ENCODE results near the gene CD99L2. TPM values are rescaled to one million over a fixed set of nuclear protein-coding genes. Genes with fewer than 3 reads are reported as not detected.

Gene CD99L2
- polyA plus RNA-seq, 6 donors from 2014 or later: 8.8 to 19.9 (median 10.7) TPM

DNA sequence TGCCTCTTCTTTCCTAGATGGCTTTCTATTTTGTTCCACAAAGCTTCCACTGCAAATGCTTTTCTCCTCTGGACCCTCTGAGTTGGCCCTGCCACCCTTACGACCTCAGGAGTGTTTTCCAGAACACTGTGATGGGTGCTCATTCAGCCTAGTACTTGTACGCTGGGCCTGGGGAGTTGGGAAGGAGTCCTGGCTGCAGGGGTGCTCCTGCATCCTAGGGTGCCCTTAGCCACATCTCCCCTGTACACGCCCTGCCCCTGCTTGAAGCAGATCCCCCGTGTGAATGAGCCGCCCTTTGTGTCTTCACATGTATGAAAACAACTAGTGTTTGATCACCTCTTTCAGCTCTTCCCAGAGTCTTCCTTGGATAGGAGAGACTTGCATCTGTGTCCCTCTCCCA lies 141.1 kb downstream of the CD99L2 start:
- ATAC-seq (ENCODE audit: low read depth in 2 of 2): no peak
- H3K36me3 Mint-ChIP-seq: no peaks in the 10 kb centered on the region

GRCh38 chrX:150753968-150754367 lies 144.5 kb downstream of the CD99L2 start:
- Mint-ChIP-seq H3K9me3 (peaks cover 0 to 1% (median 0%) of the 10 kb centered on the region in 7 donors), H3K36me3 (no peaks in the 10 kb centered on the region), H3K27me3 (no peaks in the 10 kb centered on the region), H3K27ac (peak overlapping the region in 2 of 6 donors; percentile 15 to 61), H3K4me1 (peaks cover 0 to 7% (median 0%) of the 10 kb centered on the region in 3 donors), H3K4me3 (no peak overlapping the region)
- DNase-seq (no peak), ATAC-seq (ENCODE audit: low read depth in 2 of 2) (no peak)

More for the DNA sequence above, 141.1 kb downstream of the CD99L2 start:
- peaks cover 0 to 7% (median 0%) of the 10 kb centered on the region in 3 donors for H3K4me1 Mint-ChIP-seq
- no peak overlapping the region for H3K4me3 Mint-ChIP-seq
- DNase-seq: no peak
- H3K27me3 Mint-ChIP-seq: no peaks in the 10 kb centered on the region
- H3K27ac Mint-ChIP-seq: peak overlapping the region in 4 of 6 donors; percentile 12 to 92 (median 58)
- H3K9me3 Mint-ChIP-seq: peaks cover 0 to 1% (median 0%) of the 10 kb centered on the region in 7 donors

DNA sequence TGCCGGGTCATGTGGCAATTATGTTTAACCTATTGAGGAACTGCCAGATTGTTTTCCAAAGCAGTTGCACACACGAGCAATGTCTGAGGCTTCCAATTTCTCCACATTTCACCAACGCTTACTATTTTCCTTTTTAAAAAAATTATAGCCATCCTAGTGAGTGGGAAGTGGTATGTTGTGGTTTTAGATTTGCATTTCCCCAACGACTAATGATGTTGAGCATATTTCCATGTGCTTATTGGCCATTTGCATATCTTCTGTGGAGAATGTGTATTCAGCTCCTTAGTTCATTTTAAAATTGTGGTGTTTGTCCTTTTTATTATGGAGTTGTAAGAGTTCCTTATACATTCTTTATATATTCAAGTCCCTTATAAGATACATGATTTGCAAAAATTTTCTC lies 145.1 kb downstream of the CD99L2 start:
- Mint-ChIP-seq H3K4me3 (no peak overlapping the region), H3K4me1 (peaks cover 0 to 7% (median 4%) of the 10 kb centered on the region in 3 donors), H3K27me3 (no peaks in the 10 kb centered on the region), H3K36me3 (no peaks in the 10 kb centered on the region), H3K27ac (no peak overlapping the region), H3K9me3 (peaks cover 0 to 1% (median 0%) of the 10 kb centered on the region in 7 donors)
- ATAC-seq (ENCODE audit: low read depth in 2 of 2) (no peak), DNase-seq (no peak)

DNA sequence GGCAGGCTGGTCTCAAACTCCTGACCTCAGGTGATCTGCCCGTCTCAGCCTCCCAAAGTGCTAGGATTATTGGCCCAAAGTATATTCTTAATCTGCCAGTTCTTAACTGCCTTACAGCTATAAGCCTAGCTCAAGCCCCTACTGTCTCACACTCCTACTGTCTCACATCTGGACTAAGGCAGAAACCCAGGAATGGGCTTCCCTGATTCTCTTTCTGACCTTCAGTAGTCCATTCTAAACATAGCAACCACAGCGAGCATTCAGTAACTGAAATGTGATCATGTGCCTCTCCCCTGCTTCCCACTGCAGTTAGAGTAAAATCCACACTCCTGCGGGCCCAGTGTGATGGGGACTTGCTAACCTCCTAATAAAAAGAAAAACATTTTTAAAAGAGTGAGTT lies 146.3 kb downstream of the CD99L2 start:
- peaks cover 0 to 4% (median 3%) of the 10 kb centered on the region in 3 donors for H3K4me1 Mint-ChIP-seq
- H3K27ac Mint-ChIP-seq: peak overlapping the region in 2 of 6 donors; percentile 17 to 54
- no peaks in the 10 kb centered on the region for H3K36me3 Mint-ChIP-seq
- no peaks in the 10 kb centered on the region for H3K27me3 Mint-ChIP-seq
- H3K9me3 Mint-ChIP-seq: peaks cover 0 to 1% (median 0%) of the 10 kb centered on the region in 7 donors
- ATAC-seq (ENCODE audit: low read depth in 2 of 2): no peak
- no peak overlapping the region for H3K4me3 Mint-ChIP-seq
- DNase-seq: no peak

DNA sequence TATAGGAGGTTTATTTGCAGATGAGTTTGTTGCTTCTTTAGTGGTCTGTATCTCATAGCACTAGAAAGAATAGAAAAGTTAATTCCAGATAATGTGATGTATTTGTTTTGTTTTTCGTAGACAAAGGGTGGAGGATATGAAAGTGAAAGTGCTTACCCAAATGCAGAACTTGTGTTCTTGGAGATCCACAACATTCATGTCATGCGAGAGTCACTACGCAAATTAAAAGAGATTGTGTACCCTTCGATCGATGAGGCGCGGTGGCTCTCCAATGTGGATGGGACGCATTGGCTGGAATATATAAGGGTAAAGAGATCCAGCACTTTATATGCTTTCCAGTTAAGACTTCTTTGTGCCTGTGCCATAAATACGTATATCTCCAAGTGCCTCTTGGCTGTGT lies 162.0 kb downstream of the CD99L2 start:
- peaks cover 13 to 25% (median 22%) of the 10 kb centered on the region in 3 donors for H3K4me1 Mint-ChIP-seq
- H3K27me3 Mint-ChIP-seq: no peaks in the 10 kb centered on the region
- H3K4me3 Mint-ChIP-seq: peak overlapping the region; percentile 59 to 76 (median 66)
- peak; percentile 92 to 97 for ATAC-seq (ENCODE audit: low read depth in 2 of 2)
- DNase-seq: peak; percentile 50
- H3K9me3 Mint-ChIP-seq: peaks cover 0 to 2% (median 0%) of the 10 kb centered on the region in 7 donors
- peak overlapping the region; percentile 77 to 98 (median 96) for H3K27ac Mint-ChIP-seq
- H3K36me3 Mint-ChIP-seq: peaks cover 11 to 45% of the 10 kb centered on the region in 2 donors

- ATAC-seq (ENCODE audit: low read depth in 2 of 2): no peak
Measured at GRCh38 chrX:150731795-150732194, 166.7 kb downstream of the CD99L2 start.

GRCh38 chrX:150730719-150731118 lies 167.7 kb downstream of the CD99L2 start:
- Mint-ChIP-seq H3K9me3 (no peaks in the 10 kb centered on the region), H3K4me1 (peaks cover 6 to 12% (median 11%) of the 10 kb centered on the region in 3 donors), H3K36me3 (peaks cover 13 to 19% of the 10 kb centered on the region in 2 donors), H3K4me3 (no peak overlapping the region), H3K27ac (no peak overlapping the region), H3K27me3 (no peaks in the 10 kb centered on the region)
- ATAC-seq (ENCODE audit: low read depth in 2 of 2) (no peak), DNase-seq (no peak)

More at GRCh38 chrX:150731795-150732194, 166.7 kb downstream of the CD99L2 start:
- Mint-ChIP-seq H3K4me1 (peaks cover 13 to 19% (median 16%) of the 10 kb centered on the region in 3 donors), H3K36me3 (peaks cover 13 to 19% of the 10 kb centered on the region in 2 donors), H3K9me3 (no peaks in the 10 kb centered on the region), H3K4me3 (no peak overlapping the region), H3K27me3 (no peaks in the 10 kb centered on the region), H3K27ac (peak overlapping the region in 3 of 6 donors; percentile 49 to 84 (median 81))
- DNase-seq: no peak

GRCh38 chrX:150729956-150730355 lies 168.5 kb downstream of the CD99L2 start:
- no peaks in the 10 kb centered on the region for H3K27me3 Mint-ChIP-seq
- ATAC-seq (ENCODE audit: low read depth in 2 of 2) (no peak), DNase-seq (no peak)
- H3K4me3 Mint-ChIP-seq: peak overlapping the region in 1 of 8 donors; percentile 29
- H3K9me3 Mint-ChIP-seq: no peaks in the 10 kb centered on the region
- peak overlapping the region in 1 of 6 donors; percentile 49 for H3K27ac Mint-ChIP-seq
- peaks cover 13 to 19% of the 10 kb centered on the region in 2 donors for H3K36me3 Mint-ChIP-seq
- H3K4me1 Mint-ChIP-seq: peaks cover 1 to 19% (median 8%) of the 10 kb centered on the region in 3 donors

DNA sequence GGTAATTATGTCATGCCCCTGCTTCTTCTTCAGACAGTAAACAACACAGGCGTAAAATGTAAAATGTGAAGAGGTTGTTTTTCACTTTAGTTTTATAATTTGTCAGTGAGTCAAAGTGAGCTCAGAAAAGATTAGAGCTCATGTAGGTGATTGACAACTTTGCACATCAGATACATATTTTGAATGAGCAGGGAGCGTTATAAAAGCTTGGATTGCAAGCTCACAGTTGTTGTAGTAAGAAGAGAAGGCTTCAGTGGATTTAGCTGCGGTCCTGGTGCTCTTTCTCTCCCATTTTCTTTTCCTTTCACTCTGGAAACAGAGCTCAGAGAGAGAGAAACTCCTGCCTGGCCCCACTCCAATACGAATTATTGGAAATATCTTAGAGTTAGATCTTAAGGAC lies 178.8 kb downstream of the CD99L2 start:
- no peak for ATAC-seq (ENCODE audit: low read depth in 2 of 2)
- H3K4me3 Mint-ChIP-seq: no peak overlapping the region
- H3K27ac Mint-ChIP-seq: peak overlapping the region in 1 of 6 donors; percentile 20
- H3K36me3 Mint-ChIP-seq: peaks cover 0 to 6% of the 10 kb centered on the region in 2 donors
- DNase-seq: no peak
- H3K27me3 Mint-ChIP-seq: no peaks in the 10 kb centered on the region
- H3K4me1 Mint-ChIP-seq: peaks cover 8 to 24% (median 11%) of the 10 kb centered on the region in 3 donors
- peaks cover 0 to 2% (median 0%) of the 10 kb centered on the region in 7 donors for H3K9me3 Mint-ChIP-seq

Other genes with a start within 250 kb of the CD99L2 start
- gene MTMR1, start 205.3 kb downstream of the CD99L2 start, polyA plus RNA-seq (ENCODE audit: low read depth in 6 of 6): 10 to 100 TPM; 22.3 to 38.9 (median 34.5) TPM
- gene HMGB3, start 84.7 kb upstream of the CD99L2 start, polyA plus RNA-seq (ENCODE audit: low read depth in 6 of 6): 1 to 10 TPM in 1 of 6 donors, under 1 TPM in 4, not detected in 1; 0.16 to 2.5 (median 0.48) TPM